Common myeloid progenitor, CD34-positive (primary cell): ENCODE measurements around the gene HERC4.
A peak's percentile ranks its signal among the peaks of the same experiment; 100 is the strongest.

Experiments used
- CTCF ChIA-PET: fragments of 350-600 bp; sonication (Branson Sonifier 250); formaldehyde crosslinking; loops from one replicate; lab custom pipeline; 2021; ENCODE audit warnings: antibody characterized with exemption; lab: Charles Lee
- POLR2A ChIA-PET: fragments of 350-600 bp; sonication (Branson Sonifier 250); formaldehyde crosslinking; loops from one replicate; lab custom pipeline; 2021; ENCODE audit warnings: antibody characterized with exemption; lab: Charles Lee
- DNase-seq, 3 donors: peaks; one replicate each; pipeline versions ENCODE4 v3.0.0 to v3.0.0-alpha.2; 2013
- H3K27ac ChIP-seq, 2 experiments: 1 replicate in 1 of 2; 2 replicates in 1 of 2; pipeline ENCODE4 v1.7.0; 2013; ENCODE audit warnings: inconsistent platforms in 2 of 2, low read length in 2 of 2, mild to moderate bottlenecking in 2 of 2, low read depth in 1 of 2, moderate library complexity in 1 of 2; ENCODE audit not compliant: severe bottlenecking in 2 of 2, insufficient read depth in 1 of 2, poor library complexity in 1 of 2
- H3K27me3 ChIP-seq, 5 experiments: replicated peaks in 2 of 5; 1 replicate in 3 of 5; 2 replicates in 2 of 5; pipeline versions ENCODE4 v1.6.1 to v1.7.0; 2013; ENCODE audit warnings: low read length in 4 of 5, mild to moderate bottlenecking in 2 of 5, moderate library complexity in 2 of 5, inconsistent platforms in 1 of 5; ENCODE audit not compliant: insufficient read depth in 5 of 5, control insufficient read depth in 4 of 5
- H3K36me3 ChIP-seq, 4 experiments: 1 replicate in 2 of 4; 2 replicates in 2 of 4; pipeline versions ENCODE4 v1.6.1 to v1.7.0; 2013; ENCODE audit warnings: low read length in 3 of 4, control low read depth in 1 of 4, mild to moderate bottlenecking in 1 of 4; ENCODE audit not compliant: control insufficient read depth in 4 of 4, insufficient read depth in 4 of 4
- H3K4me1 ChIP-seq, 4 experiments: 1 replicate in 3 of 4; 2 replicates in 1 of 4; pipeline versions ENCODE4 v1.6.1 to v1.7.1; 2013; ENCODE audit warnings: low read length in 3 of 4, mild to moderate bottlenecking in 3 of 4, control low read depth in 1 of 4, inconsistent platforms in 1 of 4, moderate library complexity in 1 of 4; ENCODE audit not compliant: control insufficient read depth in 4 of 4, insufficient read depth in 4 of 4; ENCODE audit errors: control extremely low read depth in 1 of 4
- H3K4me3 ChIP-seq, 7 experiments: 1 replicate in 4 of 7; 2 replicates in 3 of 7; pipeline versions ENCODE4 v1.5.1 to v1.7.0; 2013; ENCODE audit warnings: mild to moderate bottlenecking in 7 of 7, low read length in 6 of 7, moderate library complexity in 6 of 7, inconsistent platforms in 2 of 7, low read depth in 2 of 7, control low read depth in 1 of 7; ENCODE audit not compliant: insufficient read depth in 4 of 7, control insufficient read depth in 1 of 7; ENCODE audit errors: extremely low read depth in 1 of 7
- H3K9me3 ChIP-seq, 5 experiments: 1 replicate in 4 of 5; 2 replicates in 1 of 5; pipeline versions ENCODE4 v1.6.1 to v1.7.1; 2013; ENCODE audit warnings: low read length in 4 of 5, mild to moderate bottlenecking in 2 of 5, inconsistent platforms in 1 of 5, low read depth in 1 of 5, moderate library complexity in 1 of 5; ENCODE audit not compliant: control insufficient read depth in 4 of 5, insufficient read depth in 2 of 5; ENCODE audit errors: control extremely low read depth in 1 of 5
- WGBS: methylation state at CpG from one replicate; pipeline ENCODE4 v1.1.5; 2013; ENCODE audit not compliant: insufficient coverage; 5-methylcytosine and 5-hydroxymethylcytosine counted together

HERC4 gene

DNA sequence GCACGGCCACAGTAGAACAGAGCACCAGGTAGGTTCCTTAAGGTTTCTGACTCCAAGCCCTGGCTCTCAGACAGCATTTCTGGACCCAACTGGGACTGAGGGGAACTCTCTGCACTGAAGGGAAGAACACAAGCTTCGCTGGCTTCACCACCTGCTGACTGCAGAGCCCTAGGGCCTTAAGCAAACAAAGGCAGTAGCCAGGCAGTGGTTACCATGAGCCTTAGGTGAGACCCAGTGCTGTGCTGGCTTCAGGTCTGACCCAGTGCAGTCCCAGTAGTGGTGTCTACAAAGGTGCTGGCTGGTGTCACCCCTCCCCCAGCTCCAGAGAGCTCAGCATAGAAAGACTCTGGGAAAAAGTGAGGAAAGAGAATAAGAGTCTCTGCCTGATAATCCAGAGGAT is 131.2 kb downstream of the HERC4 start:
- Histone ChIP-seq H3K36me3 (peaks cover 10 to 45% (median 19%) of the 10 kb centered on the region in 4 experiments), H3K27me3 (no peaks in the 10 kb centered on the region), H3K9me3 (peaks cover 0 to 10% (median 0%) of the 10 kb centered on the region in 5 experiments), H3K27ac (no peak overlapping the region), H3K4me3 (no peak overlapping the region), H3K4me1 (no peaks in the 10 kb centered on the region)
- ChIA-PET CTCF (no interaction called here), POLR2A (no interaction called here)
- 100% methylated on average over 2 of the region's 2 CpGs for WGBS
- no peak for DNase-seq

- Histone ChIP-seq H3K27me3 (no peaks in the 10 kb centered on the region), H3K27ac (no peak overlapping the region), H3K36me3 (peaks cover 3 to 30% (median 20%) of the 10 kb centered on the region in 4 experiments), H3K4me1 (peaks cover 0 to 10% (median 5%) of the 10 kb centered on the region in 4 experiments), H3K9me3 (no peaks in the 10 kb centered on the region), H3K4me3 (no peak overlapping the region)
- ChIA-PET CTCF (interaction anchor here (1.1 kb wide), 1 partner anchor 81 kb away, joined by 4 read pairs; no protein-coding TSS in a partner anchor), POLR2A (no interaction called here)
- no peak for DNase-seq
- no CpG with 5 or more reads among the region's 1 CpG for WGBS
These were observed 138.7 kb downstream of the HERC4 start for GRCh38 chr10:67936416-67936815.

DNA sequence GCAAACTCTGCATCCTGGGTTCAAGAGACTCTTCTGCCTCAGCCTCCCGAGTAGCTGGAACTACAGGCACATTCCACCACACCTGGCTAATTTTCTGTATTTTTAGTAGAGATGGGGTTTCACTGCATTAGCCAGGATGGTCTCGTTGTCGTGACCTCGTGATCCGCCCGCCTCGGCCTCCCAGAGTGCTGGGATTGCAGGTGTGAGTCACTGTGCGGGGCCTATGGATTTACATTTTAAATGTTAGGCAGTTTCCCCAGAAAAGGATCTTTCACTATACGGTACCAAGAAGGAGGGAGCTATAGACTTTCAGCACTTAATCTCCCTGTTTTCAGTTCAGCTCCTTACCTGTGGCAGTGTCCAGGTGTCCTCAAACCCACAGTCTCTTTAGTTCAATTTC is 139.9 kb downstream of the HERC4 start:
- POLR2A ChIA-PET = no interaction called here
- CTCF ChIA-PET = interaction anchor here (0.6 to 1.1 kb wide), 2 partner anchors 80 to 225 kb away, joined by 3 to 4 read pairs; no protein-coding TSS in a partner anchor
- H3K27me3 ChIP-seq = no peaks in the 10 kb centered on the region
- H3K4me3 ChIP-seq = no peak overlapping the region
- WGBS = 86% methylated on average over 8 of the region's 9 CpGs
- no peak overlapping the region for H3K27ac ChIP-seq
- H3K4me1 ChIP-seq = peaks cover 0 to 10% (median 5%) of the 10 kb centered on the region in 4 experiments
- peaks cover 3 to 32% (median 23%) of the 10 kb centered on the region in 4 experiments for H3K36me3 ChIP-seq
- H3K9me3 ChIP-seq = no peaks in the 10 kb centered on the region
- no peak for DNase-seq

GRCh38 chr10:67934336-67934735 is 140.7 kb downstream of the HERC4 start:
- Histone ChIP-seq H3K4me3 (no peak overlapping the region), H3K9me3 (no peaks in the 10 kb centered on the region), H3K27me3 (no peaks in the 10 kb centered on the region), H3K27ac (no peak overlapping the region), H3K36me3 (peaks cover 3 to 36% (median 22%) of the 10 kb centered on the region in 4 experiments), H3K4me1 (peaks cover 0 to 10% (median 5%) of the 10 kb centered on the region in 4 experiments)
- DNase-seq = peak in 2 of 3 donors; percentile 15 to 29
- WGBS = no CpG with 5 or more reads among the region's 1 CpG
- POLR2A ChIA-PET = no interaction called here
- CTCF ChIA-PET = interaction anchor here (1.5 to 1.9 kb wide), 2 partner anchors 14 to 22 kb away, joined by 4 to 6 read pairs; no protein-coding TSS in a partner anchor

DNA sequence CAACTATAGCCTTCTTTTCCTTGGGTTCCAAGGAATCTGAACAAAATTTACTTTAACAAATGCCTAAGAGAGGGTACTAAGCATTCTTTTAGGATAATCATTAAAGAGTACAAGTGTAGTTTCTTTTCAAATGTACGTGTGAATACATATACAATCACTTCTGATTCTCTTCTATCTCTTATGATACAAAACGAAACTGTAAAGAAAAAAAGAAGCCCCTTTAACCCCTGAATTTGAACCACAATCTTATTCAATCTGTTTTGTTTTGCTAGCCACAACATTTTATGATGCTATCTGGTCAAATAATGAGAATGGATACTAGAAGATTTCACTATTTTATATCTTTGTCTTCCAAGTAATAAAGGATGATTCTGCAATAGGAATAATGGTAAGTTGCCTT is 141.9 kb downstream of the HERC4 start:
- WGBS = 100% methylated on average over 1 of the region's 2 CpGs
- Histone ChIP-seq H3K36me3 (peaks cover 6 to 35% (median 20%) of the 10 kb centered on the region in 4 experiments), H3K4me1 (peaks cover 0 to 10% (median 5%) of the 10 kb centered on the region in 4 experiments), H3K27ac (no peak overlapping the region), H3K4me3 (no peak overlapping the region), H3K27me3 (no peaks in the 10 kb centered on the region), H3K9me3 (no peaks in the 10 kb centered on the region)
- CTCF ChIA-PET = interaction anchor here (1.9 kb wide), 1 partner anchor 20 kb away, joined by 6 read pairs; no protein-coding TSS in a partner anchor
- POLR2A ChIA-PET = no interaction called here
- no peak for DNase-seq

- WGBS = 100% methylated on average over 1 of the region's 1 CpG
- H3K27ac ChIP-seq = no peak overlapping the region
- POLR2A ChIA-PET = interaction anchor here (1.0 kb wide), 1 partner anchor 9 kb away, joined by 3 read pairs; no protein-coding TSS in a partner anchor
- DNase-seq = no peak
- CTCF ChIA-PET = no interaction called here
- no peaks in the 10 kb centered on the region for H3K27me3 ChIP-seq
- H3K36me3 ChIP-seq = peaks cover 10 to 37% (median 17%) of the 10 kb centered on the region in 4 experiments
- no peaks in the 10 kb centered on the region for H3K9me3 ChIP-seq
- H3K4me3 ChIP-seq = no peak overlapping the region
- no peaks in the 10 kb centered on the region for H3K4me1 ChIP-seq
These were observed 148.1 kb downstream of the HERC4 start for GRCh38 chr10:67926951-67927350.

- ChIA-PET POLR2A (no interaction called here), CTCF (interaction anchor here (0.6 to 1.0 kb wide), 2 partner anchors 17 to 237 kb away, joined by 3 to 5 read pairs; no protein-coding TSS in a partner anchor)
- no peak overlapping the region for H3K4me3 ChIP-seq
- H3K4me1 ChIP-seq = no peaks in the 10 kb centered on the region
- WGBS = no CpG with 5 or more reads among the region's 1 CpG
- DNase-seq = no peak
- no peaks in the 10 kb centered on the region for H3K9me3 ChIP-seq
- H3K36me3 ChIP-seq = peaks cover 4 to 28% (median 17%) of the 10 kb centered on the region in 4 experiments
- H3K27ac ChIP-seq = no peak overlapping the region
- H3K27me3 ChIP-seq = no peaks in the 10 kb centered on the region
These were observed 149.6 kb downstream of the HERC4 start for GRCh38 chr10:67925449-67926005.
